Activated T-helper 2 cell treated with anti-CD3 and anti-CD28 coated beads, Interferon-gamma antibody, Interleukin-2, Interleukin-4, amounts not matched to agents 10 μg/mL and 5 μg/mL and 100 μg/mL, durations not matched to agents 14 hours and 24 hours and 36 hours (primary cell): ENCODE measurements around the gene DVL2. TPM values are rescaled to one million over a fixed set of nuclear protein-coding genes. Genes with fewer than 3 reads are reported as not detected.

Source experiments
- DNase-seq: peaks from one replicate; pipeline ENCODE4 v3.0.0; 2021; ENCODE audit warnings: low spot score
- H3K27ac Mint-ChIP-seq: one replicate; pipeline ENCODE4 v1.8.0; 2021; ENCODE audit warnings: mixed read lengths
- H3K27me3 Mint-ChIP-seq: one replicate; pipeline ENCODE4 v1.8.0; 2021; ENCODE audit warnings: low read depth, mixed read lengths
- H3K36me3 Mint-ChIP-seq: one replicate; pipeline ENCODE4 v1.8.0; 2021; ENCODE audit warnings: low read depth, mixed read lengths
- H3K4me1 Mint-ChIP-seq: one replicate; pipeline ENCODE4 v1.8.0; 2021; ENCODE audit warnings: low read depth, mixed read lengths
- H3K4me3 Mint-ChIP-seq: one replicate; pipeline ENCODE4 v1.8.0; 2021; ENCODE audit warnings: low read depth, mild to moderate bottlenecking, moderate library complexity, mixed read lengths
- H3K9me3 Mint-ChIP-seq: one replicate; pipeline ENCODE4 v1.8.0; 2021; ENCODE audit warnings: mixed read lengths
- intact Hi-C: fragments of 100-400 bp; cut with micrococcal nuclease; formaldehyde crosslinking; loops from one replicate; pipeline ENCODE4 v1.15.1; 2023
- total RNA-seq: library from RNA; stranded (reverse); gene quantifications from 2 replicates; pipeline ENCODE4 v1.2.3, GENCODE V29; 2022

DVL2 gene
- total RNA-seq, 1 donor from 2014 or later, result 69.7 TPM

DNA sequence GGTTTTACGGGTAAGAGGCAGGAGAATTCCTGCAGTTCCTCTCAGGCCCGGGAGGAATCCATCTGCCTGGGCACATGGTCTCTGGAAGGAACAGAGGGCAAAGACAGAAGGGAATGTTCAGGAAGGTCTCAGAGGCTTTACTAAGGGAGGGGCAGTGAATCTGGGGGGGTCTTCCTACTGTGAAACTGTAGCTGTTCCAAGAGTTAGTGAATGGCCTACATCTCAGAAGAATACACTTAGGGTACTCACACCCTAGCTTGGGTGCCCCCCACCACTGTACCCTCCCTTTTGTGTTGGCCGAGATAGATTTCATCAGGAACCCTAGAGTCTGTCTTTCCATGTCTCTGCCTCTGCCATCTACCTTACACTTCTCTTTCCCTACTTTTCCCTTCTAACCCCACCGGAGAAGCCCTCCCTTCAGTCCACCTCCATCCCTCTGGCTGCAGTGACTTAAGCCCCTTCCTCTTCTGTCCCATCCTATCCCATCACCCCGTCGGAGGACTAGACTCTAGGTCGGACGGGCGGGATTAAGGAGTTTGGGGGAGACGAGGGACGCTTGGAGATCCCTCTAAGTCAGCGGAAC is 15.0 kb downstream of the DVL2 start:
- Mint-ChIP-seq H3K9me3 (no peaks in the 10 kb centered on the region), H3K4me3 (peak overlapping the region; percentile 99), H3K4me1 (peaks cover 54% of the 10 kb centered on the region), H3K27ac (peak overlapping the region; percentile 98), H3K27me3 (no peaks in the 10 kb centered on the region), H3K36me3 (peaks cover 40% of the 10 kb centered on the region)
- intact Hi-C loops, result loop anchor here (1.0 kb wide), 1 partner anchor 184 kb away; no protein-coding TSS in a partner anchor
- no peak for DNase-seq

DNA sequence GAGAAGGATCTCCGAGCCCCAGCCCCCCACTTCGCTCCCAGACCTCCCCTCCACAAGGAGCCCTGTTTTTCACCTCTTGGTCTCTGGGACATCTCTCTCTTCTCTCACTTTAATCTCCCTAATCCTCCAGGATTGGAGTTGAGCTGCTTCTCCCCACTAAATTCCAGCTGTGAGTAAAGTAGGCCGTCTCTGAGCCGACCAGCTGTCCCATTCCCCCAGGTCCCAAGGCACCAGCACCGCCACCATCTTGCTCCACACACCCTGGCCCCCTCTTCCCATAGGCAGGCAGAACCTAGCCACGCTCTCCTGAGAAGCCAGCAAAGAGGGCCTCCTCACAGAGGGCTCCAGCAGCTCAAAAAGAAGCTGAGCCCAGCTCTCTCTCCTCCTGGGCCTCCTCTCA is 15.6 kb downstream of the DVL2 start:
- H3K4me3 Mint-ChIP-seq, result peak overlapping the region; percentile 99
- H3K36me3 Mint-ChIP-seq, result peaks cover 34% of the 10 kb centered on the region
- peaks cover 60% of the 10 kb centered on the region for H3K4me1 Mint-ChIP-seq
- no peaks in the 10 kb centered on the region for H3K9me3 Mint-ChIP-seq
- no peak for DNase-seq
- H3K27me3 Mint-ChIP-seq, result no peaks in the 10 kb centered on the region
- H3K27ac Mint-ChIP-seq, result peak overlapping the region; percentile 2
- intact Hi-C loops, result loop anchor here (1.0 kb wide), 1 partner anchor 183 kb away; no protein-coding TSS in a partner anchor

DNA sequence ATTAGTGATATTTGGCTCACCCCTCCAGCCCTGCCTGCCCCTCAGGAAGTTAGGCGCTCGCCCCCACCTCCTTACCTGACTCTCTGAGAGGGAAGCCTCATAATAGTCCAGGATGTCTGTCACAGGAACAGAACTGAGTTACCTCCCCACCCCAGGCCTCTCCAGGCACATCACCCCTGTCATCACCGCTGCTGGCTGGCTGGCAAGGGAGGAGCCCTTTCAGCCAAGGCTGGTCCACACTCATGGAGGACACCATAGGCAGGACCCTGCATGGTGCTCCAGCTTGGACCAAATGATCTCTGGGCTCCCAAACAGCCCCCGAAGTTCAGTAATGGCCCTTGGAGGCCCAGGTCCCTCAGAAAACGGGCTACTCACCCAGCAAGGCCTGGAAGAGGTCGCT is 16.2 kb downstream of the DVL2 start:
- DNase-seq, result no peak
- intact Hi-C loops, result no loop called here
- peaks cover 28% of the 10 kb centered on the region for H3K36me3 Mint-ChIP-seq
- peak overlapping the region; percentile 26 for H3K4me3 Mint-ChIP-seq
- H3K27ac Mint-ChIP-seq, result peak overlapping the region; percentile 23
- peaks cover 65% of the 10 kb centered on the region for H3K4me1 Mint-ChIP-seq
- no peaks in the 10 kb centered on the region for H3K9me3 Mint-ChIP-seq
- peaks cover 5% of the 10 kb centered on the region for H3K27me3 Mint-ChIP-seq

DNA sequence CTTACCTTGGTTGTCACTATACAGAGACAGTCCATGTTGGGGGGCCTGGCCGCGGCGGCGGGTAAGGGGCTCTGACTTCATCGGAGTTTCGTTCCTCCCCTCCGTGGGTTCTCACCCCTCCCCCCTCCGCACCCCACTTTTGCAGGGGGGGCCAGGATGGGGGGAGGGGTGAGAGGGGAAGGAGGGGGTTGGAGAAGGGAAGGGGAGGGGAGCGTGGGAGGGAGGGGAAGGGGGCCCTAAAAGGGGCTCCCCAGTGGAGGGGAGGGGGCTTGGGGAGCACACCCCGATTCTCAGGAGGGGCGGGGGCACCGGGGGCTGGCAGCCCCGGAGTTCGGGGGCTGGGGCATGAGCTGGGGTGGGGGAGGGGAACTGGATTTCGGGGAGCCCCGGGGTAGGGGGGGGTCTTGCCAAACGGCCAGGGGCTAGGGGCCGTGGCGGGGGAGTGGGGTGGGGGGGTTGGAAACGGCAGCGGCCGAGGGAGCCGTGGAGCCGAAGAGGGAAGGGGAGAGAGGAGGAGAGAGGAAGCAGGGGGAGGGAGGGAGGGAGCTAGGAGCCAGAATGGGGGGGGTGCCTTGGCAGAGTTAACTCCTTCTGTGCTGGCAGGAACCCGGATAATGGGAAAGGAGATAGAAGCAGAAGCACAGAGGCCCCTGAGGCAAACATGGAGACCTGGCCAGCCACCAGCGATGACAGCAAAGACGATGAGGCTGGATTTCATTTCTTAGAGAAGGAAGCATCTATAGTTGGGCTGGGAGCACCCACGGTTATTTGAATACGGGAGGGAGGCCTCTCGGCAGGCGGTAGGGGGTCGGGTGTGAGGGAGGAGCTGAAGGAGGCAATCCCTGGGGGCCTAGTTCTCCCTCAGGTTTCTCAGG is 17.0 kb downstream of the DVL2 start:
- Mint-ChIP-seq H3K9me3 (no peaks in the 10 kb centered on the region), H3K4me3 (peak overlapping the region; percentile 60), H3K27ac (peak overlapping the region; percentile 69), H3K4me1 (peaks cover 65% of the 10 kb centered on the region), H3K27me3 (peaks cover 6% of the 10 kb centered on the region), H3K36me3 (peaks cover 22% of the 10 kb centered on the region)
- no peak for DNase-seq
- intact Hi-C loops, result no loop called here

DNA sequence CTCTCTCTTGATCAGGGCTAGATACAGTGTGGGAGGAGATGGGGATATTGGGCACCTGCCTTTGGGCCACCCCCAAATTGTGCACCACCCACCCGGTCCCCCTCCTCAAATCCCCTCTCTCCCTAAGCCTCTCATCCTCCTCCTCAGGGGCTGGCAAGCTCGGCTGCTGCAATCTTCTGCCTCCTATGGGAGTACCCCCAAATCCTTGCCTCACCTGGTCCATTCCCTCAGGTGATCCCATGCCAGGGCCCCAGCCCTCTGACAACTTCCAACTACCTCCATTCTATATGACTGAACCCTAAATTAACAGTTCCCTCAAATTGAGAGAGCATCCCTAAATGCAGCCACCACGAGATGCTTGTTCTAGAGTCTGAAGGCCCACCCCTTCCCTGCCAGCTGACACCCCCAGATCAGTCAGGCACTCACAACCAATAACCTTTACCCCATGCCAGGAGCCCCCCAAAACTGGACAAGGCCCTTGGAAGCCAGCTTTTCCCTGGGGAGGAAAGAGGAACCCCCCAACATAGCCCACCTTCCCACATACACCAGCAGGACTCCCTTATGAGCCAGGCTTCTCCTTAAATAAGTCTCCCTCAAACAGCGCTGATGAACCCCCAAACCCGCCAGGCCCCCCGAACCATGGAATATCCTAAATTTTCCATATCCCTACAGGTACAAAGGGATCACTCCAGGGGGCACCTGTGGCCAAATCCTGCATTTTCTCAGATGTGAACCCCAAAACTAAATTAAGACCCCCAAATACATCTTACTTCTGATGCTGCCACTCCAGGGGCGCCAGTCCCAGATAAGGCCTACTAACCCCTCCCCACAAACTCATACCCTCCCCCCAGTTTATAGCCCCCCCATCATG is 17.8 kb downstream of the DVL2 start:
- intact Hi-C loops, result no loop called here
- H3K27me3 Mint-ChIP-seq, result peaks cover 12% of the 10 kb centered on the region
- no peaks in the 10 kb centered on the region for H3K9me3 Mint-ChIP-seq
- DNase-seq, result no peak
- peaks cover 13% of the 10 kb centered on the region for H3K36me3 Mint-ChIP-seq
- H3K4me1 Mint-ChIP-seq, result peaks cover 63% of the 10 kb centered on the region
- H3K4me3 Mint-ChIP-seq, result peak overlapping the region; percentile 48
- peak overlapping the region; percentile 23 for H3K27ac Mint-ChIP-seq

DNA sequence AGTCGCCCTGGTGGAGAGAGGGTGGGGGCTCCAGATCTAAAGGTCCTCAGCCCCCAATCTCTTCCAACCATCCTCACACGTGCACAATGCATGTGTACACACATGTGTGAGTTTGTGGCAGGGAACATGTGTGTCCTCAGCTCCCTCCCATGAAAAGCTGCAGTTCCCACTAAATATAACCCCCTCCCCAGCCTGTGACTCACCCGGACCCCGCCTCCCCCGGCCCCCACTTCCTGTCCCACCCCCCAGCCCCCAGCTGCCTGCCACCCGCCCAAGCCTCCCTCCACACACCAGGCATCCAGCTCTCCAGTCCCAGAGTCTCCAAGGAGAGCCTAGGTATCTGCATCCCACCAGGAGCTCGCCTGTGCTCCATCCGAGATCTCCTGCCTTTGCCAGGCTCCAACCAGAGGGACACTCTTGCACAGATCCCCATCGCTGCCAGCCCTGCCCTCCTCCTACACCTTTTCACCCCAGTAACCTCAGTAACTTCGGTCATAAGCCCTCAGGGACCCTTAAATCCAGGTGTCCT is 18.6 kb downstream of the DVL2 start:
- H3K4me3 Mint-ChIP-seq, result peak overlapping the region; percentile 48

DNA sequence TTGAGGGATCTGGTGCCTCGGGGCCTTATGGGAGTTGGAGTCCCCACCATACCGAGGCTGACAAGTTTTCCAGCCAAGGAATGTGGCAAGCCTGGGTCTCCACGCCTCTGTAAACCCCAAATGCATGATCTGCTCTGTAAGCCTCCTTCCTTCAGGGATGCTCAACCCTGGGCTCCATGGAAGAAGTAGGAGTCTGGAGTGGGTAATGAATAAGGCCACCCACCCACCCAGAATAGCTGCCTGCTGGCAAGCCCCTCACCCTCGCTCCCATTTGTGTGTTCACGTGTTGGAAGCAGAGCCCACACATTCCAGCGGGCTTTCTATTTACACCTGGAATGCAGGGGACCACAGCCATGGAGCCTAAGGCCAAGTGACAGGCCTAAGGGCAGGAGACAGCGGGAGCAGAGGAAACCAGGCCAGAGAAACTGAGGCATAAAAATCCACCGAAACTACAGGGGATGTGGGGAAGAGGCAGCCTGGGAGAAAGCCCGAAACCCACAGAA is 19.1 kb downstream of the DVL2 start:
- H3K36me3 Mint-ChIP-seq, result no peaks in the 10 kb centered on the region
- H3K9me3 Mint-ChIP-seq, result no peaks in the 10 kb centered on the region
- intact Hi-C loops, result loop anchor here (2.0 kb wide), 2 partner anchors 92 to 180 kb away; partner anchors contain the start of gene EIF5A
- H3K4me1 Mint-ChIP-seq, result peaks cover 50% of the 10 kb centered on the region
- peak overlapping the region; percentile 85 for H3K4me3 Mint-ChIP-seq
- DNase-seq, result no peak
- peak overlapping the region; percentile 93 for H3K27ac Mint-ChIP-seq
- peaks cover 13% of the 10 kb centered on the region for H3K27me3 Mint-ChIP-seq

More for the DNA sequence above, 18.6 kb downstream of the DVL2 start:
- Mint-ChIP-seq H3K4me1 (peaks cover 55% of the 10 kb centered on the region), H3K36me3 (peaks cover 5% of the 10 kb centered on the region), H3K27ac (peak overlapping the region; percentile 23), H3K9me3 (no peaks in the 10 kb centered on the region), H3K27me3 (peaks cover 12% of the 10 kb centered on the region)
- DNase-seq, result no peak
- intact Hi-C loops, result loop anchor here (2.0 kb wide), 2 partner anchors 91 to 181 kb away; partner anchors contain the start of gene EIF5A

DNA sequence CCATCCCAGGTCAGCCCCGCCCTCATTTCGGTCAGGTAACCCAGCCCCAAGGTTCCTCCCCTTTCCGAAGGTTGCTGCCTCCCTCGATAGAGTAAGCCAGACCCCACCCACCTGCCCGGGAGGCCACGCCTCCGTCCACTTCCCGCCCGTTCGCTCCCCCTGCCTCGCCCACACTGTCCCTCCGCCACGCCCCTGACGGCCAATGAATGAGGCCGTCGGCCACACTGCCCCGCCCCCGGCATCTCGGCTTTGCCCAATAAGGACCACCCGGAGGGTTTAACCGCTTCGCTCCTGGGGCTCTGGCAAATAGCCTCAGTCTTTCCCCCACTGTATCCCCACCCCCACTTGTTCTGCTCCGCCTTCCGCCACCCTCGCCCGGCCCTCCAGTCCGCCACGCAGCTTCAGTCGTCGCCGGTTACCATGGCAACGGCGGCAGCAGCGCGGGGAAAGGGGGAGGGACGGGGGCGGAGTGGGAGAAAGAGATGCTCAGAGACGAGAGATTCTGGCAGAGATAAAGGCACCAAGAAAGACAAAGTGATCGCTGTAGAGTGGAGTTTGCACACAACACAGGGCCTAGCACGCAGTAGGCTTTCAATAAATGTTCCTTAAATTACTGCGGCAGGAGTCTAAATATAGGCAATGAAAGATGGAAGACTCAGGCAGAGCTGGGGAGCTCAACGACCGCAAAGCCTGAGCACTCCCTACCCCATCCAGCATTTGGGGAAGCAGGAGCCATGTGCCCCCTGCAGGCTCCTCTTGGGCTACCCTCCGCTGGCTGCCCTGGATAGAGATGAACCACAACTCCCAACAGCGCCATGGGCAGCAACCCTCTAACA is 19.8 kb downstream of the DVL2 start:
- H3K4me1 Mint-ChIP-seq, result peaks cover 48% of the 10 kb centered on the region
- H3K4me3 Mint-ChIP-seq, result peak overlapping the region; percentile 85
- peaks cover 15% of the 10 kb centered on the region for H3K27me3 Mint-ChIP-seq
- H3K27ac Mint-ChIP-seq, result peak overlapping the region; percentile 93
- H3K36me3 Mint-ChIP-seq, result no peaks in the 10 kb centered on the region
- peak; percentile 99 for DNase-seq
- H3K9me3 Mint-ChIP-seq, result no peaks in the 10 kb centered on the region
- intact Hi-C loops, result loop anchor here (1.0 to 2.0 kb wide), 4 partner anchors 9 to 180 kb away; partner anchors contain the start of genes EIF5A and PHF23

DNA sequence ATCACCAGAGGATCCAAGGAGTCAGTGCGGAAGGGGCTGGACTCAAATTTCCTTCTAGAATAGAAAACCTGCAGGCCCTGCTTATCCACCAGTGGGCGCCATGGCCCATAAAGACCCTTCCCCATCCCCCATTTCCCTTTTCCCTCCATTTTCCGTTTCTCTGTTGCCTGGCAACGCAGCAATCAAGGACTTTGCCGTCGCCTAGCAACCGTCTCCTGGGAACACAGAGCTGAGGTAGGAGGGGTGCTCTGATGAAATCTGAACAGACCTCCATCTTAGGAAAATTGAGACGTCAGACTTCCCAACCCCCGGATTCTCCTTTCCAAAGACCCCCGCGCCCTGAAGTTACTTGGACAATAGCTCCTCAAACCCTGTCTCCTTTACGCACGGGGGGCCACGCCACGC is 20.4 kb downstream of the DVL2 start:
- DNase-seq, result peak; percentile 63
- Mint-ChIP-seq H3K36me3 (no peaks in the 10 kb centered on the region), H3K9me3 (no peaks in the 10 kb centered on the region), H3K4me1 (peaks cover 42% of the 10 kb centered on the region), H3K4me3 (peak overlapping the region; percentile 85), H3K27ac (peak overlapping the region; percentile 93), H3K27me3 (peaks cover 15% of the 10 kb centered on the region)
- intact Hi-C loops, result loop anchor here (1.0 to 2.0 kb wide), 4 partner anchors 9 to 179 kb away; partner anchors contain the start of genes EIF5A and PHF23

DNA sequence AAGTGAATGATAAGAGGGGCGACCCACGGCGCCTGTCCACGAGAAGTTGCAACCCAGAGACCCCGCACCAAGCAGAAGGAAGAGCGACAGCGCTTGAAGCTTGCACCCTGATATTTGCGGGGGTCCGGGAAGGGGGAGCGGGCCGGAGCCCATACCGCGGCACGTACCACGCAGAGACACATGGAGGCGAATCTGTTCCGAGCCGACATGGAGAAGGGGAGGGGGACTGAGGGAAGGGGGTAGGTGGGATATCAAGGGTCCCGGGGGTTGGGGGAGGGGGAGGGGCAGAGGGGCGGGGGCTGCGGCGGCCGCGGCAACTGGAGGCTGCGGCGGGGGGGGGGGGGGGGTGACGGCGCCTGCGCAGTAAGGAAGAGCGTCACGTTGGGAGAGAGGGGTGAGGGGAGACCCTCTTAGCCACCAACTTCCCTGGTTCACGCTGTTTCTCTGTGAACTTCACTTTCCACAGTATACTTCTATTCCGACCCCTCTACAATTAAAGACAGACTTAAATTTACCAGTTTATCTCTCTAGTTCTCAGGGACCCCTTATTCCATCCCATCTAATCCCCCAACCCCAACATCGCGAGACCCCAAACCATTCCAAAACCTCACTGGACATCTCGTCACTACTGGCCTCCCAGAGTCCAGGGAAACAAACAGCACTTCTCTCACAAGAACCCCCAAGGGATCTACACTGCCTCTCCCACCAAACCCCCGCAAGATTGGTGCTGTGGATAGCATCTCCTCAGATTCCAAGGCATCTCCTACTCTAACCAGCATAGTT is 22.6 kb downstream of the DVL2 start:
- H3K9me3 Mint-ChIP-seq, result no peaks in the 10 kb centered on the region
- no peak overlapping the region for H3K27ac Mint-ChIP-seq
- intact Hi-C loops, result no loop called here
- H3K27me3 Mint-ChIP-seq, result peaks cover 15% of the 10 kb centered on the region
- H3K4me1 Mint-ChIP-seq, result peaks cover 31% of the 10 kb centered on the region
- H3K4me3 Mint-ChIP-seq, result no peak overlapping the region
- no peaks in the 10 kb centered on the region for H3K36me3 Mint-ChIP-seq
- DNase-seq, result no peak
